ENCODE measurements around the gene VSIG10L. TPM values are rescaled to one million over a fixed set of nuclear protein-coding genes. Genes with fewer than 3 reads are reported as not detected.

Gene VSIG10L
- total RNA-seq, 4 donors from 2014 or later = 2.5 to 6.5 (median 5.2) TPM; not detected in 1

- Histone ChIP-seq H3K36me3 (no peaks in the 10 kb centered on the region), H3K27me3 (peaks cover 0 to 11% of the 10 kb centered on the region in 2 donors), H3K4me1 (peaks cover 0 to 11% (median 2%) of the 10 kb centered on the region in 4 donors), H3K4me3 (no peak overlapping the region), H3K9me3 (peaks cover 0 to 3% (median 0%) of the 10 kb centered on the region in 4 donors), H3K27ac (no peak overlapping the region)
- TF ChIP-seq CTCF (IDR thresholded peaks at IDR 0.05) = no peak
- DNase-seq = no peak
Observed at GRCh38 chr19:51329411-51329810, 12.5 kb downstream of the VSIG10L start.

- H3K27me3 ChIP-seq = peaks cover 0 to 11% of the 10 kb centered on the region in 2 donors
- peak in 2 of 3 donors; percentile 57 to 64 for DNase-seq
Observed at GRCh38 chr19:51327066-51328001, 14.6 kb downstream of the VSIG10L start.

GRCh38 chr19:51326216-51327065 lies 15.5 kb downstream of the VSIG10L start:
- H3K27me3 ChIP-seq = peaks cover 0 to 11% of the 10 kb centered on the region in 2 donors
- no peaks in the 10 kb centered on the region for H3K36me3 ChIP-seq
- DNase-seq = no peak
- H3K4me1 ChIP-seq = peaks cover 0 to 11% (median 2%) of the 10 kb centered on the region in 4 donors
- no peak overlapping the region for H3K27ac ChIP-seq
- H3K4me3 ChIP-seq = no peak overlapping the region
- TF ChIP-seq POLR2A (IDR thresholded peaks at IDR 0.05) = no peak
- TF ChIP-seq CTCF (IDR thresholded peaks at IDR 0.05) = no peak
- H3K9me3 ChIP-seq = no peaks in the 10 kb centered on the region

More at GRCh38 chr19:51327066-51328001, 14.6 kb downstream of the VSIG10L start:
- H3K27ac ChIP-seq = no peak overlapping the region
- TF ChIP-seq POLR2A (IDR thresholded peaks at IDR 0.05) = no peak
- no peak for TF ChIP-seq CTCF (IDR thresholded peaks at IDR 0.05)
- peak overlapping the region in 3 of 4 donors; percentile 13 to 30 (median 27) for H3K4me3 ChIP-seq
- no peaks in the 10 kb centered on the region for H3K36me3 ChIP-seq
- peaks cover 0 to 11% (median 2%) of the 10 kb centered on the region in 4 donors for H3K4me1 ChIP-seq
- peaks cover 0 to 2% (median 0%) of the 10 kb centered on the region in 4 donors for H3K9me3 ChIP-seq

- Histone ChIP-seq H3K27me3 (peaks cover 0 to 11% of the 10 kb centered on the region in 2 donors), H3K4me3 (no peak overlapping the region), H3K4me1 (peaks cover 0 to 11% (median 2%) of the 10 kb centered on the region in 4 donors), H3K36me3 (no peaks in the 10 kb centered on the region), H3K27ac (no peak overlapping the region), H3K9me3 (no peaks in the 10 kb centered on the region)
- TF ChIP-seq POLR2A (IDR thresholded peaks at IDR 0.05) = no peak
- TF ChIP-seq CTCF (IDR thresholded peaks at IDR 0.05) = no peak
- no peak for DNase-seq
Observed at GRCh38 chr19:51325161-51325976, 16.6 kb downstream of the VSIG10L start.

- Histone ChIP-seq H3K27ac (no peak overlapping the region), H3K36me3 (no peaks in the 10 kb centered on the region), H3K4me3 (no peak overlapping the region), H3K4me1 (peaks cover 0 to 11% (median 2%) of the 10 kb centered on the region in 4 donors), H3K27me3 (peaks cover 0 to 11% of the 10 kb centered on the region in 2 donors), H3K9me3 (no peaks in the 10 kb centered on the region)
- TF ChIP-seq POLR2A (IDR thresholded peaks at IDR 0.05) (no peak), CTCF (IDR thresholded peaks at IDR 0.05) (no peak)
- DNase-seq = no peak
Observed at GRCh38 chr19:51324167-51324481, 17.8 kb downstream of the VSIG10L start.
